Measurements from ENCODE around the gene TUBB.
"Not testable (repeated sequence)": the region's sequence is repeated elsewhere in the genome, so short reads cannot be mapped to it uniquely, and the experiment has no call there.

The TUBB gene

DNA sequence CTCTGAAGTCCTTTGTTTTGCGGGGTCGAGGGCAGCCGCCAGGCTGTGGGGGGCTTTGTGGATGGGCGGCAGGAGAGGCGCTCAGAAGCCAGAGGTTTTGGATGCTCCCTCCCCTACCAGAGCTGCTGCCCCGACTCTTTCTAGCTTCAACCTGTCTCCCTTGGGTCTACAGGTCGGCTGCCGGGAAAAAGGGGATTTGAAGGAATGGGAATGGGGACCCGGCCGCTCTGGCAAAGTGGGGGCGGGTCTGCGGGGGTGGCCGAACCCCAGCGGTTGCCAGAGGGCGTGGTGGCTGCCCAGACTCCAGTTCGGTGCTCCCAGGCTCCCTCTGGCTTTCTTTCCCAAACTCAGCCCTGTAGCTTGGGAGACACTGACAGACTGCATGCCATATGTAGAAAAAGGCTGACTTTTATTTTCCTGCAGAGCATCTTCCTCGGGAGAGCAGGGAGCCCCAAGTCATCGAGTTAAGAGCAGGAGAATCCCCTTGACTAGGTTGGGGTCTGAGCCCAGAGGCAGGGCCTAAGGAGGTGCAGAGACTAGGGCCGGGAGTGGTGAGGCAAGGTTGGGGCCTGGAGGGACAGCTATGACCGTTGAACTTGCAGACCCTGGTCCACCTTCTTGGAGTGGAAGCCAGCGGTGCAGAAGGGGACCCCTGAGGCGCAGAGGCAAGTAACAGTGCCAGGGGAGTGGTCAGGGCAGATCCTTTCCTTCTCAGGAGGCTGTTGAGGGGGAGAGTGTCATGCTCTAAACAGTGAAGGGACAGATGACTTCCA, 32.3 kb upstream of the TUBB start:
- peak; percentile 79 for DNase-seq (ENCODE audit: low spot score)

DNA sequence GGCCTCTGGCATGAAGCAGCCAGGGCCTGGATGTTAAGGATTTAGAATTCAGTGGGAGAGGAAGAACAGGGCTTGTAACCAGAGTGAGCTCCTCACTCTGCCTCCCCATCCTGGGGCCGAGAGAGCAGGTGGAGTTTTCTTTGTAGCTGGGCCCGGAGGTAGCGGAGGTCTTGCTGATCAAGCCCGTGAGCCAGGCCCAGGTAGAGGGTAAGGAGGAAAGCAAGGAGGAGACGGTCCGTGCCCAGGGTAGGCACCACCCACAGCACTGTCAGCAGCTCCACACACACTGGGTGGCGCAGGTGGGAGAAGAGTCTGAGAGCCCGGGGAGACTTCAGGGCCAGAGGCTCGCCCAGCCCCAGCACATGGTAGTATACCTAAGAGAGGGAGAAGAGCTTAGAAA, 31.6 kb upstream of the TUBB start:
- DNase-seq (ENCODE audit: low spot score) = peak; percentile 11

DNA sequence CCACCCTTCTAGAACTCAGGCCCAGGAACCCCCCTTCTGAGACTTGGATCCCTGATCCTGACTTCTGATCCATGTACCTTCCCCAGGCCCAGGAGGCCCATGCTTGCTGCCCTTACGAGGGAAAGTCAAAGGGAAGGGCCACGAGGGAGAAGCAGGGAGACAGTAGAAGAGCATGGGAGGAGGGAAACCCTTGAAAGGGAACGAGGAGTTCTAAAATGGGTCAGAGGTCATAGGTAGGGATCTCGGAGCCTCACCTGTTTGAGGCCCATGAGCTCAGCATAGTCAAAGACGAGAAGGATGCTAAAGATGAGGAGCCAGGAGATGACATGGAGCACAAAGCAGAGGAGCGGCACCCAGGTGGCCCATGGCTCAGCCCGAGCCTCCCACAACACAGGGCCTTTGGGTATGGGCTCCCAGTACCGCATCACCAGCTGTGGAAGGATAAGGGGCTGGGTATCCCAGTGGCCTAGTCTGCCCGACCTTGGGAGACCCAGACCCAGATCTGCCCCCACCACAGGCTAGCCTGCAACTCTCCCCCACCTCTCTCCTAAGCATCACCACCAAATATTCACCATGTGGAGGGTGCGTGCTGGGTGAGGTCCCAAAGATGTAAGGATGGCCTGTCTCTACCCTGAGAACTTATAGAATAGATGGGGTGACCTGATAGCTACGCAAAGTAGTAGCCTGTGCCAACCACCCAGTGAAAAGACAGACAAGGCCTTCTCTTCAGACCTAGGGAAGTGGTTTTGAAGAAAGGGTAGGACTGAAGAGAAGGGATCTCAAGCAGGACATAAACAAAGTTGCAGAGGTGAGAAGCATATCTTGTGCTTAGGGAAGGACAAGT, 30.9 kb upstream of the TUBB start:
- DNase-seq (ENCODE audit: low spot score) = peak; percentile 21

DNA sequence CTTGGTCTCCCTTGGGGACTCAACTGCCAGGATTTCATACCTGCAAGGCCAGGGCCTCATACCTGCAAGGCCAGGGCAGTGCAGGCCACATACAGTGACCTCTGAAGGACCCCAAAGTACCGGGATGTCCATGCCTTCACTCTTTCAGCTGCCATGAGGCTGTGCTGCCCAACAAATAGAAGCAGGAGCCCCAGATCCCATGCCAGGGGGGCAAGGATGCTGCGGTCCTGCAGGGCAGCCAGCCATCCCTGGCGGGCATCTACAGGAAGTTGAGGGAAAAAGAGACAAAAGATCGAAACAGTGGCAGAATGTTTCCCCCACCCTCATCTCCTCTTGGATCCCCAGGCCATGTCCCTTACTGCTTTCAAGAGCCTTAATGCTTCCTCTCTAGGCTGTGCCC, 30.2 kb upstream of the TUBB start:
- no peak for DNase-seq (ENCODE audit: low spot score)

DNA sequence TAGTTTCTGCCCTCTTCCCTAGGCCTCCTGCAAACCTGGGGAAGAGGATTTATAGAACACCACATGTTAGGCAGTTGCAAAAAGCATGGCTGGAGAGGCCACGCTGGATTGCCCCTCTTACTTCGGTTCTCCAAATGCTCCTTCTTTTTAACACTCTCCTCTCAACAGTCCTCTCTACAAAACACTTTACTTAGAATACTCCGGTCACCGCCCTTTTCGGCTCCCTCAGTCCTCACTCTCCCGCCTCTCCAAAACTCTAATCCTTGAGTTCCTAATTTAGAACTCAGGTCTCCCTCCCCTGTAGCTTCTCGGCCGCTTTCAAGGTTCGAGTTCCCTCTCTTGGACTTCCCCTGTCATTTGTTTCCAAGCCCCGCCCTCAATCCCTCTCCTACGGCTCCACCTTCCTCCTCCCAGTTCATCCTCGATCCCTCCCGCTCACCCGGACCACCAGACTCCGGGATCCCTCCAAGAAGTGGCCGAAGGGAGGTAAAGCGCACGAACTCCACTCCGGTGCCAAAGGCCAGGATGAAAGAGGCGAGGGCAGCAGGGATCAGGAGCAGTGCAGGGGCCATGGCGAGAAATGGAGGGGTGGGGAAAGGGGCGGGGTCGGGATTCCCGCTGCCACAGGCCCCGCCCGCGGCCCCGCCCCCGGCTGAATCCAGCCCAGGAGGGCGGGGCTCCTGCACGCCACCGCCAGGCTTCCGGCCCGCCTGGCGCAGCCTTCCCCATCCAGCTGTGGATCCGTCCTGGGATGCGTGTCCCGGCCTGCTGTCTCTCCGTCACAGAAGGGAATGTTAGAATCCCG, 29.5 kb upstream of the TUBB start, which contains the start of gene NRM:
TSS of gene NRM (minus strand) at position 582 of the 805 bp plus-strand sequence. CDS start at position 572, 10 bp downstream.
- peak; percentile 89 for DNase-seq (ENCODE audit: low spot score)

DNA sequence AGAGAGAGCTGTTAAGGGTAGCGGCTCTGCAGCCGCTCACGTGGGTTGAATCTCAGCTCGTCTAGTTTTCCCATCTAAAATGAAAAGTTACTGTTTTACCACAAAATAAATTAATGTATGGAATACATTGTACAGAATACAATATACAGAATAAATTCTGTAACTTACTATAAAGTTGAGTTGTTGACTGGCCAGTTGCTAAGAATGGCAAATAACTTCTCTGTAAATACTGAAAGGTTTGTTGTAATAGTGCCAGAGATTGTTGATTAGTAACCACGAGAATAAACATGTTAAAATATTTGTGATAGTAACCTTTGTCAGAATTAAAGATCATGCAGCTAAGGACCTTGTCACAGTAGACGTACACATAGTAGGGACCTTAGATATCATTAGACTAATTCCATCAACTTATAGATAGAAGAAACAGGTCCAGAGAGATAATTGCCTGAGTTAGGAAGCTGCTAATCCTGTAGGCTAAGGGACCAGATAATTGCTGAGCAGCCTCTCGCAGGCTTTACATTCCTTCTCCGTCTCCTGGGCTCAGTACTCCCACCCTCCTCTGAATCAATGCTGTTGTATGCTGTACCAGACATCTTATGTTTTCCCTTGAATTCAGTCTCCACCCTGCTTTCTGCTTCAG, 28.8 kb upstream of the TUBB start:
- no peak for DNase-seq (ENCODE audit: low spot score)

DNA sequence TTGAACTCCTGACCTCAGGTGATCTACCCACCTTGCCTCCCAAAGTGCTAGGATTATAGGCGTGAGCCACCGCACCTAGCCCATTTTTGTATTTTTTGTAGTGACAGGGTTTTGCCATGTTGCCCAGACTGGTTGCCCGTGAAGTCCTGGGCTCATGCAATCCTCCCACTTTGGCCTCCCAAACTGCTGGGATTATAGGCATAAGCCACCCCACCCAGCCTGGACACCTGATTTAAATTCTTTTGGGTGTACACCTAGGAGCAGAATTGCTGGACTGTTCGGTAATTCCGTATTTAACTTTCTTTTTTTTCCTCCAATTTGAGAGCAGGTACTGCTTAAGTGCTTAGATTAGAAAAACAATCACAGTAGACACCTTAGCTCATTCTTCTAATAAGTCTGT, 23.7 kb upstream of the TUBB start:
- no peak for DNase-seq (ENCODE audit: low spot score)

DNA sequence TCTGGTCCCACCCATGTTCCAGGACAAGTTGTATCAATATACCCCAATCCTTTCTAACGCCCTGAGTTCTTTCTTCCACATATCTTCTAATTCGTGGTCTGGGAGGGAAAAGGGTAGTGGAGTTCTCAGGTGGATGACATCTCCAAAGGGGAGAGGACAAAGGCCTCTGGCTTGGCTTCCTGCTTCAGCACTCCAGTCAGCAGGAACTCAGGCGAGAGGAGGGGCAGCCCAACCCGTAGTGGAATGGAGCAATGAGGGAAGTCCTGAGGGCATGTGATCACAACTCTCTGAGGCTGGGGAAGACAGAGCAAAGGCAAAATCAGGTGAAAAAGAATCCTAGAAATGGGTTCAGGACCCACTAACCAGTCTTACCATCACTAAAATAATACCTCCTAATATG, 19.8 kb upstream of the TUBB start:
- no peak for DNase-seq (ENCODE audit: low spot score)

DNA sequence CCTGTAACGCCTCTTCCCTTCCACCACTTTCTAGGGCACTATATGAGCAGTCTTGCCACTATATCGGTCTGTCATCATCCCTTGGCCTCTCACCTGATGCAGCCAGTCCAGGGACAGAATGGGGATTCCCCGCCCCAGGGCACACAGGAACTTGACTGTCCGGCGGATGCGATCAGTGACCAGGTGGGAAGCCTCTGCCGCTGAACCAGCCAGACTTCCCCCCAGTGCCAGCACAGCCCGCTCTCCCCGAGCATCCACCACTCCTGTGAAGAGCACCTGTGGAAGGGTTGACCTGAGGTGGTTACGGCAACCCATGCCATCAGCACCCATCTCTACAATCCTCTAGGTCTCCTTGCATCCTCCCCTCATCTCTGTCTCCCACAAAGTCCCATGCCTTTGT, 17.1 kb upstream of the TUBB start:
- no peak for DNase-seq (ENCODE audit: low spot score)

DNA sequence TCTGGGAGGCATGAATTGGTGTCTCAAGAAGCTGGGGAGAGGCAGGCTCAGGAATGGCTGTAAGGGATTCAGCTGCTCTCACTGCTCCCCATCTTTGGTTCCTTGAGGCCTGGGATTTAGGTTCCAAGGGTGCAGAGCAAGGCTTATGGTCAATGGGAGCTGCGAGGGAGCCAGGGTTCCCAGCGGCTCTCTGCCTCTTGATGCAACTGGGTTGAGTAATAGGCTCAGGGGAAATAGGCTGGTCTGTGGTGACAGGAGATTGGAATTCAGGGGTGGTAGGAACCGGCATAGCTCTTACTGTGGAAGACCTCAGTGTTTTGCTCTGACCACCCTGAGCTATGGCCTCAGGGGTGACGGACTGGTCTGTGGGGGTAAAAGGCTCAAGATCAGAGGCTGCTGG, 16.3 kb upstream of the TUBB start:
- DNase-seq (ENCODE audit: low spot score) = no peak

DNA sequence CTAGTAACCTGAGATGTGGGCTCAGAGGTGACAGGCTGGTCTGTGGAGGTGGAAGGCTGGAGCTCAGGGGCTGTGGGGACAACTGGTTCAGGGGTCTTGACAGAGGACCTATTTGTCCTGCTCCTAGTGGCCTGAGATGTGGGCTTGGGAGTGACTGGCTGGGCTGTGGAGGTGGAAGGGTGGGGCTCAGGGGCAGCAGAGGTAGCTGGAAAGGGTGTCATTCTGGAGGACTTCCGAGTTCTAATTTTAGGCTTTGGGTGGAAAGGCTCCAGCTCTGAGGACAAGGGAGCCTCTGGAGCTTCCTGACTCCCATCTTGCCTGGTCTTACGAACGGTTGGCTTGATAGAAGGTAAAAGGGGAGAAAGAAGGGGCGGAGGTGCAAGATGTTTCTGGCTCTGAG, 14.5 kb upstream of the TUBB start:
- no peak for DNase-seq (ENCODE audit: low spot score)

DNA sequence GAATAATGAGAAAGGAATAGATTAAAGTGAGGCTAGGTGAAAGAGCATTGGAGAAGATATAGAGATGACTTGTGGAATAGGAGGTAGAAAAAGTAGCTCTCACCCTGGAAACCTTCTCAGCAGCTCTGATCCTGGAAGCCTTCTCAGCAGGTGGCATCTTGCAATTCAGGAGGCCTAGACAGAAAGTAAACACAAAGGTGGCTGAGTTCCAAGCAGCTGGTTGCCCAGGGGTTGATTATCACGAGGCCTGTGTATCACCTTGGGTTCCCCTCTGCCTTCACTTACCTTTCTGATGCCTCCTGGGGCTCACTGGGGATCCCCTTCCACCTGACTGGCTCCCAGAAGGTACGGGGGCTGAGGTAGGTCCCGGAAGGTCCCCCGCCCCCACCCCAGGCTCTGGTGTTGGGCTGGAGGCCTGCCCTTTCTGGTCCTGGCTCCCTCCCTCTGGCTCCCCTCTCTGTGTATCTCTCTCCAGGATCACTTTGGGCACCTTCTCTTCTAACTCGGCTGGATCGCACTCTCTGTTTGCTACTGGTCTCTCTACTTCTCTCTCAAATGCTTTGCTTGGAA, 12.8 kb upstream of the TUBB start:
- no peak for DNase-seq (ENCODE audit: low spot score)

DNA sequence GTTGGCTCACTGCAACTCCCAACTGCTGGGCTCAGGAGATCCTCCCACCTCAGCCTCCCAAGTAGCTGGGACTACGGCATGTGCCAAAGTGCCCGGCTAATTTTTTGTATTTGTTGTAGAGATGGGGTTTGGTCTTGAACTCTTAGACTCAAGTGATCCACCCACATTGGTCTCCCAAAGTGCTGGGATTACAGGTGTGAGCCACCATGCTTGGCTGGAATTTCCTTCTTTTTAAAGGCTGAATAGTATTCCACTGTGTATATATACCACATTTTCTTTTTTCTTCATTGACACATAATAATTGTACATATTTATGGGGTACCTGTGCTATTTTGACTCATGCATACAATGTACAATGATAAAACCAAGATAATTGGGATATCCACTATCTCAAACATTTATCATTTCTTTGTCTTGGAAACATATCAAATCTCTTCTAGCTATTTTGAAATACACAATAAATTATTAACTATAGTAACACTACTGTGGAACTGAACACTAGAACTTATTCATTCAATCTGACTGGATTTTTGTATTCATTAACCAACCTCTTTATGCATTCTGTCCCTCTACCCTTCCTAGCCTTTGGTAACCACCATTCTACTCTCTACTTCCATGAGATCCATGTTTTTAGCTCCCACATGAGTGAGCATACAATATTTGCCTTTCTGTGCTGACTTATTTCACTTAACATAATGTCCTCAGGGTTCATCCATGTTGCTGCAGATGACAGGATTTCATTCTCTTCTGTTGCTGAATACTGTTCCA, 10.9 kb upstream of the TUBB start:
- DNase-seq (ENCODE audit: low spot score) = no peak

DNA sequence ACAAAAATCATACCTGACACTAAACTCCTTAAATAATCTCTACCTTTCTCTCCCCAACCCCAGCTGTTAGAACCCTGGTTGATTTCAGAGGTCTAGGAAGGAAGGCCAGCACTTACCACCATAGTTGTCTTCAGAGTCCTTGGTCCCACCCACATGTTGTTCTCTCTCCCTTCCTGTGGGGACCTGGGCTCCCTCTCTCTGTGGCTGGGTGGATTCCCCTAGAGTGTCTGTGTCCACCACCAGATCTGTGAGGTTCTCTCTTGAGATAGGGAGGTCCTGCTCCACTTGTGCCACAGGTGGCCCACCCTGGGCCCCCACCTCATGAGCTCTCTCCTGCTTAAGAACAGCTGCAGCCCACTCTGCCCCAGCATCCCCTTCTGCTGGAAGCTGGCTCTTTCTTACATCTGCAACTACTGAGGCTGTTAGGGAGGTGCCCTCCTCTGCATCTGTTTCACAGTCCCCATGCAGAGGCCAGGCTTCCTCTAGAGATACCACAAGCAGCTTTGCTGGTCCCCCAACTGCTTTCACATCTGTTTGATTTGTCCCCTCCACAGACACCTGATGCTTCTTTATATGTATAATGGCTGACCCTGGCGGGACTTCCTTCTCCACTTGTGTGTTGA, 8.3 kb upstream of the TUBB start:
- DNase-seq (ENCODE audit: low spot score) = no peak

DNA sequence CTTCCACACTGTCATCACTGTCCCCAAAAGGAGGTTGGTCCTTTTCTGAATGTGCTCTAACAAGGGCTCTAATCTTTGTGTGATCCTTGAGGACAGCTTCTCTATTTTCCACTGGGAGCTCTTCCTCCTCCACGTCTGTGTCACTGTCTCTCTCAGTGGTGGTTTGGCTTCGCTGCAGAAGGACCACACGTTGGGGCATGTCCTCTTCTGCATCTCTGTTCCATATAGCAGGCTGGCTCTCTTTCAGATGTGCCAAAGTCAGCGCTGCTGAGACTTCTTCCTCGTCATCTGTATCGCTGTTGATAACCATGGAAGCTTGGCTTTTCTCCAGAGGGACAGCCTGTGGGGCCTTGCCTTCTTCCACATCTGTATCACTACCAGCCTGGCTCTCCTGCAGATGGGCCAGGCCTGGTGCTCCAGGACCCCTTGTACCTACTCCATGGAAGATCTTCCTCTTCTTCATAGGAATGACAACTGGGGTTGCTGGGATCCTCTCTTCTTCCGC, 7.7 kb upstream of the TUBB start:
- DNase-seq (ENCODE audit: low spot score) = no peak

DNA sequence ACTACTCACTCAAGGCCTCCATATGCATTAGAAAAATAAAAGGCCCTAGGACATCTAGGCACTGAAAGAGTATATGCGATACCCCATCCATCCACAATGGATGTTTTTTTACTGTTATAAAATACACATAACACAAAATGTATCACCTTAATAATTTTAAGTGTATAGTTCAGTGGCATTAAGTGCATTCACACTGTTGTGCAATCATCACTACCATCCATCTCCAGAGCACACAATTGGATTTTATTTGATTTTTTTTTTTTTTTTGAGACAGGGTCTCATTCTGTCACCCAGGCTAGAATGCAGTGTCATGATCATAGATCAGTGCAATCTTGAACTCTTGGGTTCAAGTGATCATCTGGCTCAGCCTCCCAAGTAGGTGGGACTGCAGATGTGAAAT, 5.9 kb upstream of the TUBB start:
- no peak for DNase-seq (ENCODE audit: low spot score)

DNA sequence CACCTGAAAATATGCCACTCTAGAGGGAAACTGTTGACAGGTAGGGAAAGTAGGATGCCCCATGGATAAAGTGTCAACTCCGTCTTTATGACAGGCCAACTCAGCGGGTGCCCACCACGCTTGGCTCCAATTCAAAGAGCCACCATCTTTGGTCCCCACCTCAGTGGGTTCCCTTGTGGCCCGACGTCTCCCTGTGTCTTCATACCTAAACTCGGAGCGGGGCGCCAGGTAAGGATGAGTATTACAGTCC, 3.3 kb upstream of the TUBB start:
- no peak for DNase-seq (ENCODE audit: low spot score)

DNA sequence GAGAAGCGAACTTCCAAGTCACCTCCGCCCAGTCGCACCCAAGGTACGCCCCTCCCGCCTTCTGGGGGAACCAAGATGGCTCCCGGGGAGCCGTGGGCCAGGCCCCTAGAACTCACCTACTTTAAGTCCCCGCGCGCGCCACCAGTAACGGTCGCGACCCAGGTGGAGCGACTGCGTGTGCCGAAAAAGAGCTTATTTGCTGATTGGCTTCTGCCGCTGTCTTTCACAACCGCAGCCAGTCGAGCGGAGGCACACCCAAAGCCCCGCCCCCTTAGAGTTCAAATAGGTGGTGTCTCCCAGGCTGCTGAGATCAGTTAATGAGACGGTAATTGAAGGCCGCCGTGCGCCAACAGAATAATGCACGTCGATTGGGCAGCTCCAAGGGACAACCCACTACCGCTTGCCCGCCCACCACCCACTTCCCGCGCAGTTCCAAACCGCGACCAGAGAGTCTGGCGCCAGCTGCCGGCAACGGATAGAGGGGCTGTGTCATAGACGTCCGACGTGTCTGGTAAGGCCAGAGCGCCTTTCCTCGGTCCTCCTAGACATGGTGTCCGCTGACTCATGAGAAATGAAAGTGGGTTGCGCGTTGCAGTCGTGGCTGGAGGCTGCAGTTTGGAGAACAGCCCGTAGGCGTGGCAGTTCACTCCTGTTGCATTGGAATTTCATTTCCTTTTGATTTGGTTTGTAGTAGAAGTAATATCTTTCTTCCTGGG, 2.9 kb upstream of the TUBB start, which contains the start of gene MDC1:
TSS of gene MDC1 (minus strand) at position 153 of the 716 bp plus-strand sequence. CDS start 2,106 bp downstream, outside the sequence.
- DNase-seq (ENCODE audit: low spot score) = peak; percentile 100

DNA sequence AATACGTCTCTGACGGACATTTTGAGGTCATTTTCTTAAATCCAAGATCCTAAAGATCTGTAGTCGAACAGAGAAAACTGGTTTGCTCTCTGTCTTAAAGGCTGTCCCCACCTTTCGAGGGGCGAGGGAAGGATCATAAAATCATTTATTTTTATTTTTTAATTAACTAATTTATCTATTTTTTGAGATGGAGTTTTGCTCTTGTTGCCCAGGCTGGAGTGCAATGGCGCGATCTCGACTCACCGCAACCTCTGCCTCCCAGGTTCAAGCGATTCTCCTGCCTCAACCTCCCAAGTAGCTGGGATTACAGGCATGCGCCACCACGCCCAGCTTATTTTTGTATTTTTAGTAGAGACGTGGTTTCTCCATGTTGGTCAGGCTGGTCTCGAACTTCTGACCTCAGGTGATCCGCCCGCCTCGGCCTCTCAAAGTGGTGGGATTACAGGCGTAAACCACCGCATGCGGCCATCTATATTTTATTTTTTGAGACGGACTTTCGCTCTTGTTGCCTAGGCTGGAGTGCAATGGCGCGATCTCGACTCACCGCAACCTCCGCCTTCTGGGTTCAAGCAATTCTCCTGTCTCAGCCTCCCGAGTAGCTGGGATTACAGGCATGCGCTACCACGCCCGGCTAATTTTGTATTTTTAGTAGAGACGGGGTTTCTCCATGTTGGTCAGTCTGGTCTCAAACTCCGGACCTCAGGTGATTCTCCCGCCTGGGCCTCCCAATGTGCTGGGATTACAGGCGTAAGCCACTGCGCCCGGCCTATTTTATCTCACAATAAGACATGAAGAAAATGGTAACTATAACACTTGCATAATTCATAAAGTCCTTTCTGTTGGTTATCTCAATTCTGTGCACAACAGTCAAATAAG, 2.1 kb upstream of the TUBB start:
- not testable (repeated sequence) for DNase-seq (ENCODE audit: low spot score)

All from RKO (cell line).